Panc1 (cell line): Measurements from ENCODE around the gene SMIM5. TPM values are rescaled to one million over a fixed set of nuclear protein-coding genes. Genes with fewer than 3 reads are reported as not detected.

ENCODE experiments used
- ATAC-seq: fragments of 200-7000 bp; cut with Tn5 transposase; 2 replicates; pipeline ENCODE4 v1.9.1; 2020; ENCODE audit warnings: mild to moderate bottlenecking, moderate library complexity
- BruUV-seq: library from RNA; stranded (reverse); fragments of 400-500 nt; replicated peaks from 2 replicates; lab custom pipeline; 2021; lab: Mats Ljungman, UMichigan
- CTCF ChIA-PET: fragments of 300-600 bp; sonication (Branson Sonifier 250); formaldehyde crosslinking; loops from one replicate; lab custom pipeline; 2022; ENCODE audit warnings: antibody characterized with exemption; lab: Charles Lee
- POLR2A ChIA-PET: fragments of 300-600 bp; sonication (Branson Sonifier 250); formaldehyde crosslinking; loops from one replicate; lab custom pipeline; 2022; ENCODE audit warnings: antibody characterized with exemption; lab: Charles Lee
- DNase-seq: peaks from one replicate; pipeline ENCODE4 v3.0.0-alpha.2; 2010; ENCODE audit warnings: low read depth, low spot score
- H3K27ac ChIP-seq: 2 replicates; pipeline ENCODE4 v1.5.1; 2011; ENCODE audit warnings: mild to moderate bottlenecking, low read length, inconsistent platforms
- H3K27me3 ChIP-seq: fragments of 200-500 bp; sonication (Bioruptor generic); 2 replicates; pipeline ENCODE4 v1.6.0; 2014; ENCODE audit warnings: low read length, inconsistent platforms; ENCODE audit not compliant: control insufficient read depth, insufficient read depth
- H3K36me3 ChIP-seq: fragments of 200-500 bp; sonication (Bioruptor generic); 2 replicates; pipeline ENCODE4 v1.5.1; 2014; ENCODE audit warnings: inconsistent platforms, mild to moderate bottlenecking, low read length, moderate library complexity; ENCODE audit not compliant: control insufficient read depth, insufficient read depth
- H3K4me1 ChIP-seq: 2 replicates; pipeline ENCODE4 v1.5.1; 2011; ENCODE audit warnings: inconsistent platforms, mild to moderate bottlenecking, low read length, moderate library complexity; ENCODE audit not compliant: control insufficient read depth, insufficient read depth
- H3K4me3 ChIP-seq, 2 experiments: 2 replicates each; pipeline ENCODE4 v1.5.1; 2011 to 2012; ENCODE audit warnings: low read depth in 2 of 2, low read length in 2 of 2, mild to moderate bottlenecking in 2 of 2, inconsistent platforms in 1 of 2, moderate library complexity in 1 of 2
- H3K9me3 ChIP-seq: fragments of 200-500 bp; sonication (Bioruptor generic); 2 replicates; pipeline ENCODE4 v1.5.1; 2014; ENCODE audit warnings: low read depth, mild to moderate bottlenecking, inconsistent platforms, low read length, moderate library complexity; ENCODE audit not compliant: control insufficient read depth, insufficient read depth
- POLR2AphosphoS5 ChIP-seq: IDR thresholded peaks from 2 replicates; pipeline ENCODE4 v1.6.1; 2012; ENCODE audit warnings: mild to moderate bottlenecking, low read depth, low read length, moderate library complexity
- SIN3A ChIP-seq: IDR thresholded peaks from 2 replicates; pipeline ENCODE4 v1.6.1; 2012; ENCODE audit warnings: low read depth, mild to moderate bottlenecking, low read length, moderate library complexity, borderline replicate concordance; ENCODE audit not compliant: insufficient read depth
- TCF7L2 ChIP-seq: IDR thresholded peaks from 2 replicates; pipeline ENCODE4 v1.6.1; 2011; ENCODE audit warnings: mild to moderate bottlenecking, low read depth, low read length, inconsistent platforms
- in situ Hi-C: cut with HindIII; loops from 2 replicates; pipeline ENCODE4 v1.10.0; 2016; ENCODE audit warnings: low sequenced_read_pairs, low pct_unique_long_range_greater_than_20kb
- intact Hi-C: fragments of 100-400 bp; cut with micrococcal nuclease; formaldehyde crosslinking; loops from one replicate; pipeline ENCODE4 v1.10.0; 2022; ENCODE audit not compliant: unreplicated experiment
- total RNA-seq: library from RNA; stranded (reverse); gene quantifications from one replicate; pipeline ENCODE4 v1.2.1, GENCODE V29; 2021; ENCODE audit not compliant: unreplicated experiment
- TF ChIP-seq, protein P1 (sequence below): fragments of 450-650 bp; IDR thresholded peaks from 2 replicates; pipeline ENCODE4 v1.5.1; 2017; ENCODE audit warnings: mild to moderate bottlenecking
- TF ChIP-seq, protein P2 (sequence below), 2 experiments: IDR thresholded peaks; 2 replicates each; pipeline ENCODE4 v1.6.1; 2011 to 2012; ENCODE audit warnings: low read depth in 2 of 2, control low read depth in 1 of 2, low read length in 1 of 2, mild to moderate bottlenecking in 1 of 2, moderate library complexity in 1 of 2; ENCODE audit not compliant: insufficient read depth in 1 of 2

SMIM5 gene
- total RNA-seq, 1 experiment from 2014 or later: 0.10 TPM

DNA sequence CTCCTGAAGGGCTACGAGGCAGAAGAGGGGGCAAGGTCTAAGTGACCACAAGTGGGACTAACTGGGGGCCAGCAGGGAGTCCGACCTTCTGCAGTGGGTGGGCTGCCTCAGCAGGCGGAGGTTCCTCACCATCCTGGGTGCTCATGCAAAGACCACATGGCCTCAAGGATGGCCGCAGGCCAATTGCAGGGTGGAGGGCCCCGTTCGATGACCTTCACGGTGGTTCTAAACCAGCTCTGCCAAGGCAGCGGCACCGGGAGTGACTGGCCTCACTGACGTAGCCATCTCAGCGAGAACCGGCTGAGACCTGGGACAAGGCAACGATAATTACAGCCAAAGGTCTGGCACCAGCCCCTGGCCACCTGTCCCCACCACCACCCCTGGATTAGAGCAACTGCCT is 5.7 kb downstream of the SMIM5 start:
- TF ChIP-seq TCF7L2 (no peak), SIN3A (no peak), POLR2AphosphoS5 (no peak)
- TF ChIP-seq, protein P1, sequence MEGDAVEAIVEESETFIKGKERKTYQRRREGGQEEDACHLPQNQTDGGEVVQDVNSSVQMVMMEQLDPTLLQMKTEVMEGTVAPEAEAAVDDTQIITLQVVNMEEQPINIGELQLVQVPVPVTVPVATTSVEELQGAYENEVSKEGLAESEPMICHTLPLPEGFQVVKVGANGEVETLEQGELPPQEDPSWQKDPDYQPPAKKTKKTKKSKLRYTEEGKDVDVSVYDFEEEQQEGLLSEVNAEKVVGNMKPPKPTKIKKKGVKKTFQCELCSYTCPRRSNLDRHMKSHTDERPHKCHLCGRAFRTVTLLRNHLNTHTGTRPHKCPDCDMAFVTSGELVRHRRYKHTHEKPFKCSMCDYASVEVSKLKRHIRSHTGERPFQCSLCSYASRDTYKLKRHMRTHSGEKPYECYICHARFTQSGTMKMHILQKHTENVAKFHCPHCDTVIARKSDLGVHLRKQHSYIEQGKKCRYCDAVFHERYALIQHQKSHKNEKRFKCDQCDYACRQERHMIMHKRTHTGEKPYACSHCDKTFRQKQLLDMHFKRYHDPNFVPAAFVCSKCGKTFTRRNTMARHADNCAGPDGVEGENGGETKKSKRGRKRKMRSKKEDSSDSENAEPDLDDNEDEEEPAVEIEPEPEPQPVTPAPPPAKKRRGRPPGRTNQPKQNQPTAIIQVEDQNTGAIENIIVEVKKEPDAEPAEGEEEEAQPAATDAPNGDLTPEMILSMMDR: no peak
- TF ChIP-seq, protein P2, sequence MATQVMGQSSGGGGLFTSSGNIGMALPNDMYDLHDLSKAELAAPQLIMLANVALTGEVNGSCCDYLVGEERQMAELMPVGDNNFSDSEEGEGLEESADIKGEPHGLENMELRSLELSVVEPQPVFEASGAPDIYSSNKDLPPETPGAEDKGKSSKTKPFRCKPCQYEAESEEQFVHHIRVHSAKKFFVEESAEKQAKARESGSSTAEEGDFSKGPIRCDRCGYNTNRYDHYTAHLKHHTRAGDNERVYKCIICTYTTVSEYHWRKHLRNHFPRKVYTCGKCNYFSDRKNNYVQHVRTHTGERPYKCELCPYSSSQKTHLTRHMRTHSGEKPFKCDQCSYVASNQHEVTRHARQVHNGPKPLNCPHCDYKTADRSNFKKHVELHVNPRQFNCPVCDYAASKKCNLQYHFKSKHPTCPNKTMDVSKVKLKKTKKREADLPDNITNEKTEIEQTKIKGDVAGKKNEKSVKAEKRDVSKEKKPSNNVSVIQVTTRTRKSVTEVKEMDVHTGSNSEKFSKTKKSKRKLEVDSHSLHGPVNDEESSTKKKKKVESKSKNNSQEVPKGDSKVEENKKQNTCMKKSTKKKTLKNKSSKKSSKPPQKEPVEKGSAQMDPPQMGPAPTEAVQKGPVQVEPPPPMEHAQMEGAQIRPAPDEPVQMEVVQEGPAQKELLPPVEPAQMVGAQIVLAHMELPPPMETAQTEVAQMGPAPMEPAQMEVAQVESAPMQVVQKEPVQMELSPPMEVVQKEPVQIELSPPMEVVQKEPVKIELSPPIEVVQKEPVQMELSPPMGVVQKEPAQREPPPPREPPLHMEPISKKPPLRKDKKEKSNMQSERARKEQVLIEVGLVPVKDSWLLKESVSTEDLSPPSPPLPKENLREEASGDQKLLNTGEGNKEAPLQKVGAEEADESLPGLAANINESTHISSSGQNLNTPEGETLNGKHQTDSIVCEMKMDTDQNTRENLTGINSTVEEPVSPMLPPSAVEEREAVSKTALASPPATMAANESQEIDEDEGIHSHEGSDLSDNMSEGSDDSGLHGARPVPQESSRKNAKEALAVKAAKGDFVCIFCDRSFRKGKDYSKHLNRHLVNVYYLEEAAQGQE (IDR thresholded peaks at IDR 0.05; ENCODE audit: insufficient read depth in 1 of 2, low read depth in 2 of 2, low read length in 1 of 2): no peak
- no peaks in the 10 kb centered on the region for H3K36me3 ChIP-seq
- POLR2A ChIA-PET: no interaction called here
- CTCF ChIA-PET: no interaction called here
- ATAC-seq (no peak), DNase-seq (no peak)
- no peaks in the 10 kb centered on the region for H3K9me3 ChIP-seq
- in situ Hi-C loops: no loop called here
- no TSS peak for BruUV-seq
- H3K27me3 ChIP-seq: no peaks in the 10 kb centered on the region
- no peak overlapping the region for H3K4me3 ChIP-seq
- intact Hi-C loops: no loop called here
- H3K4me1 ChIP-seq: peaks cover 11% of the 10 kb centered on the region
- H3K27ac ChIP-seq: no peak overlapping the region

DNA sequence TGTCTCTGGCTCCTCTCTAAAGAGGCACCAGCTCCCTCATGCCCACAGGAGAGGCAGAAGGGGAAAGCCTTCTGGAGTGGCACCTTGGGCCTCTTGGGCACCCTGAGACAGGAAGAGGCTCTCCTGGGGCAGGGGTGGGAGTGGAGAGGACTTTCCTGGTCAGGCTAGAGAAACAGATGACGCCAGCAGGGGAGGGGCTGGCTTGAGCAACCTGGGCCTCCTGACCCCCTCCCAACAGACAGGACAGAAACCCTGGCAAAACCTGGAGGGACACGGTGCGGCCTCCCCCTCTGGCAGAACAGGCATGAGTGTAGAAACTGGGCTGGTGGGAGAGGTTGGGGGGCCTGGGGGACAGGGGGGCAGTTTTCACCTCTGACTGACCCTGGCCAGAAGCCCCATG is 6.1 kb downstream of the SMIM5 start:
- no peak for DNase-seq
- Histone ChIP-seq H3K27ac (no peak overlapping the region), H3K27me3 (no peaks in the 10 kb centered on the region), H3K36me3 (no peaks in the 10 kb centered on the region), H3K4me3 (no peak overlapping the region), H3K4me1 (peaks cover 7% of the 10 kb centered on the region), H3K9me3 (no peaks in the 10 kb centered on the region)
- POLR2A ChIA-PET: no interaction called here
- no peak for ATAC-seq
- CTCF ChIA-PET: no interaction called here
- TF ChIP-seq TCF7L2 (no peak), SIN3A (no peak), POLR2AphosphoS5 (no peak)
- TF ChIP-seq, protein P1: no peak
- TF ChIP-seq, protein P2 (IDR thresholded peaks at IDR 0.05; ENCODE audit: insufficient read depth in 1 of 2, low read depth in 2 of 2, low read length in 1 of 2): no peak
- intact Hi-C loops: no loop called here
- in situ Hi-C loops: no loop called here
- BruUV-seq: no TSS peak
